NCI-H345 treated with DMSO at 0.1 percent for 48 hours (cell line): Measurements from ENCODE around the gene NBEA.
A peak's percentile ranks its signal among the peaks of the same experiment; 100 is the strongest.

Experiments
- DNase-seq: peaks from one replicate; lab custom pipeline; 2025; ENCODE audit not compliant: unreplicated experiment; lab: John Stamatoyannopoulos, UW

NBEA gene

GRCh38 chr13:35260316-35260715, 318.2 kb downstream of the NBEA start:
- no peak for DNase-seq

GRCh38 chr13:35266412-35266811, 324.3 kb downstream of the NBEA start:
- no peak for DNase-seq

- DNase-seq: no peak
Measured at GRCh38 chr13:35278917-35279316, 336.8 kb downstream of the NBEA start.

GRCh38 chr13:35279500-35279899, 337.4 kb downstream of the NBEA start:
- DNase-seq: no peak

GRCh38 chr13:35283856-35284255, 341.8 kb downstream of the NBEA start:
- DNase-seq: peak; percentile 51

GRCh38 chr13:35285677-35286076, 343.6 kb downstream of the NBEA start:
- DNase-seq: no peak

GRCh38 chr13:35292329-35292728, 350.3 kb downstream of the NBEA start:
- DNase-seq: no peak

- no peak for DNase-seq
Measured at GRCh38 chr13:35293579-35294226, 351.6 kb downstream of the NBEA start.

GRCh38 chr13:35309706-35310105, 367.6 kb downstream of the NBEA start:
- no peak for DNase-seq

- no peak for DNase-seq
Measured at GRCh38 chr13:35332134-35332533, 390.1 kb downstream of the NBEA start.

GRCh38 chr13:35333157-35333556, 391.1 kb downstream of the NBEA start:
- DNase-seq: no peak

GRCh38 chr13:35342440-35342839, 400.4 kb downstream of the NBEA start:
- DNase-seq: no peak

- no peak for DNase-seq
Measured at GRCh38 chr13:35343417-35343816, 401.3 kb downstream of the NBEA start.

- no peak for DNase-seq
Measured at GRCh38 chr13:35345992-35346391, 403.9 kb downstream of the NBEA start.

- no peak for DNase-seq
Measured at GRCh38 chr13:35346494-35346893, 404.4 kb downstream of the NBEA start.

GRCh38 chr13:35347679-35348205, 405.7 kb downstream of the NBEA start:
- DNase-seq: no peak

- no peak for DNase-seq
Measured at GRCh38 chr13:35349052-35349451, 407.0 kb downstream of the NBEA start.

GRCh38 chr13:35349673-35350278, 407.7 kb downstream of the NBEA start:
- DNase-seq: no peak

- no peak for DNase-seq
Measured at GRCh38 chr13:35354285-35354684, 412.2 kb downstream of the NBEA start.

GRCh38 chr13:35354882-35355281, 412.8 kb downstream of the NBEA start:
- DNase-seq: no peak

GRCh38 chr13:35356572-35356971, 414.5 kb downstream of the NBEA start:
- DNase-seq: no peak

- no peak for DNase-seq
Measured at GRCh38 chr13:35365883-35366282, 423.8 kb downstream of the NBEA start.

- no peak for DNase-seq
Measured at GRCh38 chr13:35367586-35367985, 425.5 kb downstream of the NBEA start.
